HCT116 (cell line): Measurements from ENCODE around the gene ERGIC1. TPM values are rescaled to one million over a fixed set of nuclear protein-coding genes. Genes with fewer than 3 reads are reported as not detected.

Source experiments
- ATAC-seq: fragments of 200-7000 bp; cut with Tn5 transposase; 2 replicates; pipeline ENCODE4 v1.9.1; 2020; ENCODE audit warnings: mild to moderate bottlenecking, moderate library complexity
- BruUV-seq: library from RNA; stranded (reverse); fragments of 400-500 nt; replicated peaks from 2 replicates; lab custom pipeline; 2021; lab: Mats Ljungman, UMichigan
- CTCF ChIA-PET: fragments of 300-600 bp; sonication (Branson Sonifier 250); formaldehyde crosslinking; loops from one replicate; lab custom pipeline; 2021; ENCODE audit warnings: antibody characterized with exemption; lab: Charles Lee
- POLR2A ChIA-PET: fragments of 300-600, 350-600 bp; sonication (Branson Sonifier 250); formaldehyde crosslinking; loops from one replicate; lab custom pipeline; 2021; ENCODE audit warnings: antibody characterized with exemption; lab: Charles Lee
- RAD21 ChIA-PET, 2 experiments: fragments of 300-600 bp; sonication (Branson Sonifier 250); formaldehyde crosslinking; loops; one replicate each; lab custom pipeline; 2023; ENCODE audit warnings: low total read pairs in 2 of 2; ENCODE audit not compliant: uncharacterized antibody in 2 of 2, unreplicated experiment in 2 of 2, low non-redundant PET in 1 of 2; lab: Charles Lee
- DNase-seq: peaks from one replicate; pipeline ENCODE4 v3.0.0-alpha.2; 2010; ENCODE audit warnings: low read depth, low spot score
- H2AFZ ChIP-seq: fragments of 200-600 bp; shearing (Covaris generic), sonication (generic); 2 replicates; pipeline ENCODE4 v1.6.1; 2017; ENCODE audit warnings: low read depth, mixed run types, mixed read lengths, antibody characterized with exemption, low read length; ENCODE audit not compliant: poor library complexity, severe bottlenecking
- H3K27ac ChIP-seq: 2 replicates; pipeline ENCODE4 v1.5.1; 2012; ENCODE audit warnings: low read depth, low read length
- H3K27me3 ChIP-seq: fragments of 200-600 bp; sonication (generic); 2 replicates; pipeline ENCODE4 v1.6.1; 2016; ENCODE audit warnings: mixed run types, low read length, mixed read lengths; ENCODE audit not compliant: insufficient read depth
- H3K36me3 ChIP-seq, 2 experiments: fragments of 200-500 bp in 1 of 2; fragments of 200-600 bp in 1 of 2; sonication (Bioruptor generic) in 1 of 2; sonication (generic) in 1 of 2; 2 replicates each; pipeline versions ENCODE4 v1.5.1 to v1.6.1; 2014 to 2016; ENCODE audit warnings: low read length in 2 of 2, inconsistent platforms in 1 of 2, mixed read lengths in 1 of 2, mixed run types in 1 of 2; ENCODE audit not compliant: insufficient read depth in 2 of 2, control insufficient read depth in 1 of 2
- H3K4me1 ChIP-seq, 2 experiments: fragments of 200-600 bp in 1 of 2; sonication (generic) in 1 of 2; 2 replicates each; pipeline versions ENCODE4 v1.5.1 to v1.6.1; 2012 to 2017; ENCODE audit warnings: low read length in 2 of 2, inconsistent platforms in 1 of 2, mild to moderate bottlenecking in 1 of 2, mixed read lengths in 1 of 2, mixed run types in 1 of 2, moderate library complexity in 1 of 2; ENCODE audit not compliant: insufficient read depth in 2 of 2, control insufficient read depth in 1 of 2
- H3K4me2 ChIP-seq: fragments of 200-600 bp; sonication (generic); 2 replicates; pipeline ENCODE4 v1.6.1; 2017; ENCODE audit warnings: mixed run types, low read length, mixed read lengths
- H3K4me3 ChIP-seq, 2 experiments: fragments of 200-600 bp in 1 of 2; sonication (generic) in 1 of 2; replicated peaks in 1 of 2; 2 replicates each; pipeline ENCODE4 v1.5.1; 2011 to 2016; ENCODE audit warnings: low read length in 2 of 2, control low read depth in 1 of 2, low read depth in 1 of 2, mild to moderate bottlenecking in 1 of 2, mixed read lengths in 1 of 2, mixed run types in 1 of 2
- H3K79me2 ChIP-seq: fragments of 200-600 bp; sonication (generic); 2 replicates; pipeline ENCODE4 v1.6.1; 2017; ENCODE audit warnings: mild to moderate bottlenecking, mixed run types, low read length, moderate library complexity, mixed read lengths; ENCODE audit not compliant: insufficient read depth
- H3K9ac ChIP-seq: fragments of 200-600 bp; sonication (generic); 2 replicates; pipeline ENCODE4 v1.6.1; 2016; ENCODE audit warnings: low read length, mixed read lengths
- H3K9me2 ChIP-seq: fragments of 200-600 bp; sonication (generic), shearing (Covaris generic); 2 replicates; pipeline ENCODE4 v1.6.1; 2017; ENCODE audit warnings: mixed run types, mild to moderate bottlenecking, moderate library complexity; ENCODE audit not compliant: insufficient read depth
- H3K9me3 ChIP-seq, 2 experiments: fragments of 200-500 bp in 1 of 2; fragments of 200-600 bp in 1 of 2; sonication (Bioruptor generic) in 1 of 2; sonication (generic) in 1 of 2; 2 replicates each; pipeline ENCODE4 v1.6.1; 2014 to 2017; ENCODE audit warnings: low read length in 2 of 2, mixed read lengths in 2 of 2, inconsistent platforms in 1 of 2, low read depth in 1 of 2, mild to moderate bottlenecking in 1 of 2, mixed run types in 1 of 2, moderate library complexity in 1 of 2; ENCODE audit not compliant: control insufficient read depth in 1 of 2, insufficient read depth in 1 of 2
- H4K20me1 ChIP-seq: fragments of 200-600 bp; sonication (generic), shearing (Covaris generic); 2 replicates; pipeline ENCODE4 v1.6.1; 2017; ENCODE audit warnings: mixed run types, mild to moderate bottlenecking, moderate library complexity; ENCODE audit not compliant: insufficient read depth
- CBX3 ChIP-seq: IDR thresholded peaks from 2 replicates; pipeline ENCODE4 v1.6.1; 2012; ENCODE audit warnings: low read depth
- CTCF ChIP-seq, 3 experiments: fragments of 200-600 bp in 1 of 3; sonication (generic) in 1 of 3; IDR thresholded peaks in 2 of 3; conservative IDR thresholded peaks in 1 of 3; 2 replicates each; pipeline ENCODE4 v1.5.1; 2012 to 2017; ENCODE audit warnings: low read depth in 2 of 3, low read length in 2 of 3, antibody characterized with exemption in 1 of 3, borderline replicate concordance in 1 of 3, control low read depth in 1 of 3, mild to moderate bottlenecking in 1 of 3, mixed read lengths in 1 of 3, mixed run types in 1 of 3, moderate library complexity in 1 of 3; ENCODE audit not compliant: insufficient read depth in 1 of 3
- EGR1 ChIP-seq: IDR thresholded peaks from 2 replicates; pipeline ENCODE4 v1.6.1; 2012; ENCODE audit warnings: low read depth
- ELF1 ChIP-seq: IDR thresholded peaks from 2 replicates; pipeline ENCODE4 v1.6.1; 2012; ENCODE audit warnings: low read depth, borderline replicate concordance
- EZH2 ChIP-seq: fragments of 200-600 bp; sonication (generic); IDR thresholded peaks from 2 replicates; pipeline ENCODE4 v1.6.1; 2017; ENCODE audit warnings: antibody characterized with exemption, mixed run types
- EZH2phosphoT487 ChIP-seq: fragments of 200-600 bp; IDR thresholded peaks from 2 replicates; pipeline ENCODE4 v1.6.1; 2018; ENCODE audit warnings: antibody characterized with exemption, borderline replicate concordance
- FOSL1 ChIP-seq: IDR thresholded peaks from 2 replicates; pipeline ENCODE4 v1.6.1; 2012; ENCODE audit warnings: low read depth
- JUND ChIP-seq: IDR thresholded peaks from 2 replicates; pipeline ENCODE4 v1.6.1; 2012
- POLR2AphosphoS5 ChIP-seq: IDR thresholded peaks from 2 replicates; pipeline ENCODE4 v1.6.1; 2011; ENCODE audit warnings: mild to moderate bottlenecking, low read depth, low read length, moderate library complexity
- REST ChIP-seq: IDR thresholded peaks from 2 replicates; pipeline ENCODE4 v1.6.1; 2012; ENCODE audit warnings: low read depth
- SP1 ChIP-seq: IDR thresholded peaks from 2 replicates; pipeline ENCODE4 v1.6.1; 2012; ENCODE audit warnings: low read depth
- TCF7L2 ChIP-seq: IDR thresholded peaks from 2 replicates; pipeline ENCODE4 v1.7.0; 2011; ENCODE audit warnings: borderline replicate concordance, inconsistent platforms; ENCODE audit not compliant: insufficient read depth, insufficient read length; ENCODE audit errors: extremely low read depth
- YY1 ChIP-seq: IDR thresholded peaks from 2 replicates; pipeline ENCODE4 v1.6.1; 2011; ENCODE audit warnings: low read length, low read depth, moderate library complexity, mild to moderate bottlenecking; ENCODE audit not compliant: insufficient replicate concordance; ENCODE audit errors: extremely low read depth
- ZFX ChIP-seq: fragments of 450-650 bp; IDR thresholded peaks from 2 replicates; pipeline ENCODE4 v1.6.1; 2017
- intact Hi-C: fragments of 100-400 bp; cut with micrococcal nuclease; formaldehyde crosslinking; loops from 2 replicates; pipeline ENCODE4 v1.10.0; 2022
- total RNA-seq: library from RNA; stranded (reverse); gene quantifications from one replicate; pipeline ENCODE4 v1.2.1, GENCODE V29; 2021; ENCODE audit not compliant: unreplicated experiment
- TF ChIP-seq, protein P1 (sequence below): IDR thresholded peaks from 2 replicates; pipeline ENCODE4 v1.6.1; 2012
- TF ChIP-seq, protein P2 (sequence below): IDR thresholded peaks from 2 replicates; pipeline ENCODE4 v1.6.1; 2012

Gene ERGIC1
- total RNA-seq, 1 experiment from 2014 or later = 73.3 TPM

- TF ChIP-seq REST (no peak), FOSL1 (no peak), EGR1 (no peak)
Measured at GRCh38 chr5:172807766-172808311, 26.2 kb upstream of the ERGIC1 start (continued).

GRCh38 chr5:172809774-172810173 is 24.3 kb upstream of the ERGIC1 start:
- Histone ChIP-seq H3K9me2 (no peaks in the 10 kb centered on the region), H3K36me3 (no peaks in the 10 kb centered on the region), H3K4me3 (no peak overlapping the region), H3K4me1 (peaks cover 21 to 22% of the 10 kb centered on the region in 2 experiments), H2AFZ (no peak overlapping the region), H3K9ac (no peak overlapping the region), H3K79me2 (no peaks in the 10 kb centered on the region), H3K9me3 (0 out of 4 replicates have a peak, but pooled peaks cover 0 to 5% of the 10 kb centered on the region in 2 experiments), H3K27ac (no peak overlapping the region), H4K20me1 (no peaks in the 10 kb centered on the region), H3K4me2 (no peak overlapping the region), H3K27me3 (no peaks in the 10 kb centered on the region)
- ATAC-seq = no peak
- no peak for DNase-seq
- RAD21 ChIA-PET = no interaction called here
- no TSS peak for BruUV-seq
- CTCF ChIA-PET = no interaction called here
- POLR2A ChIA-PET = no interaction called here
- no peak for TF ChIP-seq EGR1
- TF ChIP-seq, protein P1, sequence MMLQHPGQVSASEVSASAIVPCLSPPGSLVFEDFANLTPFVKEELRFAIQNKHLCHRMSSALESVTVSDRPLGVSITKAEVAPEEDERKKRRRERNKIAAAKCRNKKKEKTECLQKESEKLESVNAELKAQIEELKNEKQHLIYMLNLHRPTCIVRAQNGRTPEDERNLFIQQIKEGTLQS = no peak
- no peak for TF ChIP-seq YY1
- no peak for TF ChIP-seq CBX3
- TF ChIP-seq EZH2phosphoT487 = no peak
- TF ChIP-seq SP1 = no peak
- no peak for TF ChIP-seq JUND
- TF ChIP-seq, protein P2, sequence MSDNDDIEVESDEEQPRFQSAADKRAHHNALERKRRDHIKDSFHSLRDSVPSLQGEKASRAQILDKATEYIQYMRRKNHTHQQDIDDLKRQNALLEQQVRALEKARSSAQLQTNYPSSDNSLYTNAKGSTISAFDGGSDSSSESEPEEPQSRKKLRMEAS = no peak
- TF ChIP-seq POLR2AphosphoS5 = no peak
- TF ChIP-seq TCF7L2 = no peak
- no peak for TF ChIP-seq CTCF (IDR thresholded peaks at IDR 0.05 in 2 of 3, conservative IDR thresholded peaks at IDR 0.05 in 1 of 3; ENCODE audit: borderline replicate concordance in 1 of 3, insufficient read depth in 1 of 3, low read depth in 2 of 3, low read length in 2 of 3)
- TF ChIP-seq ELF1 = no peak
- no peak for TF ChIP-seq ZFX
- no peak for TF ChIP-seq EZH2
- intact Hi-C loops = no loop called here
